Fibroblast of skin of left quadriceps (primary cell): ENCODE measurements around the gene PLPPR5.
"Not testable (repeated sequence)": the region's sequence is repeated elsewhere in the genome, so short reads cannot be mapped to it uniquely, and the experiment has no call there.

ENCODE experiments used
- DNase-seq, 2 experiments: peaks; one replicate each; pipeline ENCODE4 v3.0.0-alpha.2; 2013; ENCODE audit warnings: low read depth in 2 of 2

Gene PLPPR5

DNA sequence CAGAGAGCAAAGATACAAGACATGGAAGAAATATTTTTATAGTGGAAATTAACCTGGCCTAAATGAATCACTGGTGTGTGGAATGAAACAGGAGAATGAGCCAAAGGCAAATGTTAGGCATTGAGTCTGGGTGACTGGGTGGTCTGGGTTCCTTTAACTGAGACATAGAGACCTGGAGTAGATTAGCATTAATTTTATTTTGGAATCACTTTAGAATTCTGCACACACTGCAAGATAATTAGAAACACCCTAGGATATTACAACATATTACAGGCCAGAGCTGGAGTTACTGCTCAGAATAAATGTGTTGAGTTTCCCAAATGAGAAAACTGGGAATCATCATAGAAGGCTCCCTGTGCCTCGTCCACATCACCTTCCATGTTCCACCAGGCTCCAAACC, 85.5 kb downstream of the PLPPR5 start:
- peak; percentile 71 to 79 for DNase-seq

DNA sequence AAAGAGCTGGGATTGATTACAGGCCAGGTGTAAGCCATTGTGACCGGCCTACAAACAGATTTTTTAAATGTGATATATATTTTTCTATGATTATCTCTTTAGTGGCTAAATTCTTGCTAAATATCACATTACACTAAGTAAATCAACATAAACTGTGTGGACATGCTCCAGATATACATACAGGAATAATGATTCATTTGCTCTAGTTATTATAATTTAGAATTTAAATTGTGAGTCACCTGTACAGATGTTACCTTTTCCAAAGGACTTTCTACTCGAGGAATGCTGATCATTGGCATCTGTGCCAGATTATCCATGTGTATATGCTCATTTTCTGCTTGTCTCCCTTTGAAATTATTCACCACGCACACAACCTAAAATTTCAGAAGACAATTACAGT, 90.1 kb downstream of the PLPPR5 start:
- DNase-seq = no peak

DNA sequence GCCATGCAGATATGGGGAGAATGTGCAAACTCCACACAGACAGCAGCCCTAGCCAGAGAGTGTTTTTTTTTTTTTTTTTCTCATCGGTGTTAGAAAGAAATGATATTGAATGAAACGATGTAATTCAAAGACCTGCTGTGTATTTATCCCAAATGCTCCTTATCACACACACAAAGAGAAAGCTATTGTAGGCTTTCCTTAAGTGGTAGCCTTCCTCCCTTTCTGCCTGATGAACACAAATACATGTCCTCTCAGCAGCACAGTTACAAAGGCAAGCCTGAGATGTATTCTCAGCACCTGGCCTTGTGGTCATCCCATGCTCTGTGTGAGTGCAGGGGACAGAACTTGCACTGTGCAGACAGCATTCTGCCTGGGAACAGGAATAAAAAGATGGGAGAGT, 93.8 kb downstream of the PLPPR5 start:
- DNase-seq = no peak

DNA sequence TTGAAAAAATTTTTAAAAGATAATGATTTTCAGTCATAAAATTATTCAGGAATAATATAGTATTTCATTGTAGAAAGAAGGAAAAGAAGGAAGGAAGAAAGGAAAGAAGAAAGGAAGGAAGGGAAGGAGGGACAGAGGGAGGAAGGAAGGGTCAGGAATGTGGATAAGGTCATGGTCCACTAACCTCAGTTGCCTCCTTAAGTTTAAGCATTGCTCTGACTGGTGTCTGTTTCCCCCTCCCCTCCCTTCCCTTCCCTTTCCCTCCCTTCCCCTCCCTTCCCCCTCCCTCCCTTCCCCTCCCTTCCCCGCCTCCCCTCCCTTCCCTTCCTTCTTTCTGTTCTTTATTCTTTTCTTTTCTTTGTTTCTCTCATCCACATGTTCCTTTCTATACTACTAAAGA, 95.7 kb downstream of the PLPPR5 start:
- no peak for DNase-seq

DNA sequence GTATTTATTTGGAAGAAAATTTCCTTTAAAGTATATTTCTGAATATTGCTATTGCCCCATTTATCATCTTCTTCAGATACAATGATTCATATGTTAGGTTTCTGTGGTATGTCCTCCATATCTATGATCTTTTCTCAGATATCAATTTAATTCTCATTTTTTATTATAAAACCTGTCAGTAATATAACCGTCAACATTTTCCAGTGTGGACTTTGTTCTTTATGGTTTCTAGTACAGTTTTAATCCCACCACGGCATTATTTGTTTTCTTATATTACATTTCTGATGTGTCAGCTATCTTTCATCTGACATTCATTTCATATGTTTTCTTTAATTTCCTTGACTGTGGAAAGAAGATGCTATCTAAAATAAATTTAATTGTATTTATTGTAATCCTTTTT, 97.9 kb downstream of the PLPPR5 start:
- DNase-seq = no peak

DNA sequence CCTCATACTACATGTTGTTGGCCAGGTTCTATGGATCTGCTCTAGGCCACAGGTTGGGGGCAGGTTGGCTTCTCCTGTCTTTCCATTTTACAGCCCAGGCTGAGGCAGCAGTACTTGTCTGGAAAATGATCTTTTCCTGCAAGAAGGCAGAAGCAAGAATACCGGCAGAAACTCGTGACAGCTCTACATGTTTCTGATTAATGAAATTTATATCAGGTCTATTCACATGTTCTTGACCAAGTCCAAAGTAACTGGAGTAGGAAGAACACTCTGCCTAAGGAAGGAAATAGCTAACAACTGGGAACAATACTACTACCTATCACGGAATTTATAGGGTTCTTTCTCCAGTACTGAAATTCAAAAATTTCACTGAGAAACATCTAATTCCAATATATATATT, 98.3 kb downstream of the PLPPR5 start:
- no peak for DNase-seq

DNA sequence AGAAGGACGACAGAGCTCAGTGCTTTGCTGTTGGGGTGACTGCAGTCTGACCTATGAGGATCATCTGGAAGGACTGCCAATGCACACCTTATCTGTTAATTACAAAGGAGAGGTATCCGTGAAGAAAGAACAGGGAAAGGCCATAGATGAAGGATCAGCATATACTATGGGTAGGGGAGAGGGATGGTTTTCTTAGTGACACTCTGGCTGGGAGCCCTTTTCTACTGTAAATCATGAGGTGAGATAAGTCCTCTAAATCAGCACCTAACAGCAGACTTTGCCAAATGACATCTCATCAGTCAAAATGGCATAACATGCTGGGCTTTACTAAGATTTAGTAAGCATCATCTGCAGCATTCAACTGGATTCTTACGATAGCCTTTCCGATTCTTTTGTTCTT, 100.0 kb downstream of the PLPPR5 start:
- DNase-seq = no peak

DNA sequence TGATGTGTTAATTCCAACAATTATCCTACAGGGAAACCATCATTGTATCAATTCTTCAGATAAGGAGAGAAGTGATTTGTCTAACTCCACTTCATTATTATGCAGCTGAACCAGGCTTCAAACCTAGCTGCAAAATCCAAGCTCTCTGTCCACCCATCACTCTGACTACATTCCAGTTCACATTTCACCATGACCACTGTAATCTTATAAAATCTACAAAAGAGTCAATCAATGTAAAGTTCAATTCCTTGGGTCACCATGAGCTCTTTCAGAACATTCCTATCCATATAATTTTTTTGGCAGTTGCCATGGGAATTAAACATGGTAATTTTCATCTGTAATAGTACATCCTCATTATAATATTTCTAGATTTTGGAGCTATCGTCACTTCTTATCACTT, 100.9 kb downstream of the PLPPR5 start:
- DNase-seq = no peak

DNA sequence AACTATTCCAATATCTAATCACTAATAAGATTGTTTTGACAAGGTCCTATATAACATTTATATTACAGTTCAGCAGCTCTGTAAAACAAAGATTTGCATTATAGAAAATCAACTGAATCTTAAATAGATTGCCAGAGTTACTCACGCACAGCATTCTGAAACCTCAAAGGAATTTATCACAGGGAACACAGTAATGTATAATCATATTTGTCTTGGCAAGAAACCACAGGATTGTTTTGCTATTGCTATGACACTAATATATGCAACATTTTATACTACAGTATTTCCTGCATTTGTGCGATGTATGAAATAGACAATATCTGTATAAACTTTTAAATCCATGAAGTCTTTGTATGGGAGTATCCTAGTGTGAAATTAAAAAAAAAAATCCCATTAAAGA, 101.4 kb downstream of the PLPPR5 start:
- peak; percentile 74 to 76 for DNase-seq

DNA sequence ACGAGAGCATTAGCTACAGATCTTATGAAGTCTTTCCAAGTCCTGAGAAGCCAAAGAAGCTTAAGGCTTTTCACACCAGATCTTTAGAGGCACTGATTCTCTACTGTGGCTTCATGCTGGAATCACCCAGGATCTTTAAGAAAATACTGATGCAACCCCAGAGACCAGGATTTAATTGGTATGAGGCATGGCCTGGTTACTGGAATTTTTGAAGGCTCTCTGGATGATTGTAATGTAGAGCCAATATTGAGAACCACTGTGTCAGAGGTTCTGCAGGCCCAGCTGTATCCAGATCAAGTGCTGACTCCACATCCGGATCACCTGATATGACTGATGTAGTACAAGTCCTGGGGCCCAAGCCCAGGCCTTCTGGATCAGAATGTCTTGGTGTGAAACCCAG, 105.7 kb downstream of the PLPPR5 start:
- DNase-seq = no peak

DNA sequence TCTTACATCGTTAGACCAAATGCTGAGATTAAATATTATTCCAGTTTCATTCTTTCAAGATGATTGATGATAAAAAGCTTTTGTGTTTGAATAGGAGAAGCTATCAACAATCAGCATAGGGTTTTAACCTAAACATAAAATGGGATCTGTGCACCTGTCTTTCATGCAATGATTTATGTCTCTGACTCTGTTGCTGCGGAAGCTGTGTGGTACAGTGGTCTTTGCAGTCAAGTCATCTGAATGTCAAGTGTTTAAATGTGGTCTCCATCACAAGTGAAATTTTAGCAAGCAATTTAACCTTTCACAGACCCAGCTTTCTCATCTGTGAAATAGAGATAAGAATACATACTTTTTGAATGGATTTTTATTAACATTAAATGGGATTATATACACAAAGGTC, 107.2 kb downstream of the PLPPR5 start:
- DNase-seq = no peak

DNA sequence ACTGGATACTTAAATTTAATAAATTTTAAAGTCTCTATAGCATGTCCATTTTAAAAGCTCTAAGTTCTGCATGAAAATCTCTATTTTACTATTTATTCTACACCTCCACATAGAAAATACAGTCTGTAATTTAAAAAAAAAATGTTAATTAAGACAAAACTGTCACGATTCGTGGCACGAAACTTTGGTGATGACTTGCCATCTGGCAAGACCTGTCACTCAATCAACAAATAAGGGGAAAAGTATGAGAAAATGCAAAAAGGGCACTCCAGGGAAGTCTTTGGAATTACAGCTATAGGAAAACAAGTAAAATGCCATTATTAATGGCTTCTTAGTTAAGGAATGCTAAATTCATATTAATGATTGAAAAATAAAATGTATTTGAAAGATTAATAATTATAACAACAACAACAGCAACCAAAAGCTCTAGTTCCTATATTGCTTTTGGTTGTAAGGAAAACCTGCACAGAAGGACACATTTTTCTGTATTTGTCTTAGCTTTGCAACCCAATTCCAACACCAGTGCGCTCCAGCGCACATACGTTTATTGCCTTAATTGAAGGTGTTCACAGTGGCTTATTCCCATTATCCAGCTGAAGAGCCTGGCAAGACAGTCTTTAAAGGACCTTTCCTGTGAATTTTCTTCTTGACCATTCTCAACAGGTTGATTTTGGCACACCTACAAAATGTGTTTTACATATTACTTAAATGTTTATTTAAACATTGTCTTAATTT, 107.8 kb downstream of the PLPPR5 start:
- DNase-seq = no peak

DNA sequence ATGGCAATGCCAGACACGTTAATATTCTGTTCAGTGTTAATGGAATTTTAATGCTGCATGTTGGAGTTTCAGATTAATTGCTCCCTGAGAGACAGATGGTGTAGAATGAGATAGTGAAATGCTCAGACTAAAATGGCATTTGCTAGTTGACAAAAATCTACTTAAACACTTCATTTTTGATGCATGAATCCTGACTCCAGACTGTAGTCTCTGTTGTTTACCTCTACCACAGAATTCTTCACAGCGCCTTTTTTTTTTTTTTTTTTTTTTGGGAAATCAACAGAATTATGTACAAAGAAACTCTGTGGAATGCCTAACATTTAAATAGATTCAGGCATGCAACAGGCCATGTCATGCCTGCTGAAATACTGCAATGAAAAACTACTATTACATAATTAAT, 111.3 kb downstream of the PLPPR5 start:
- DNase-seq = no peak

DNA sequence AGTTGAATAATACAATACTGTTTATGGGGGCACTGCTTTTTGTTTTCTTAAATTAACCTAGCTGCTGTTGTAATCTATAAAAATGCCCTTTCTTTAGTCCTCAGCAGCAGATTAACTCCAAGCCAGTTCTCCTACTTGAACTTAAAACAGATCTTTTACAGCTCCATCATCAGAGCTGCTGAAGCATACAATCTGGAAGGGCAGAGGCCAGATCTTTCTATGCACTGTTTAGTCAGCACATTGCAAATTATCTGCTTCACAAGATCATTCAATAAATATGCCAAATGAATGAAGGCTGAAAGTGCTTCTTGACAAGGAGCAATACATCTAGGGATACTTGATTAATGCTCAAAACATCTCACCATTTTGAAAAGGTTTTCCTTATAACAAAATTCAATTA, 115.8 kb downstream of the PLPPR5 start:
- DNase-seq = no peak

DNA sequence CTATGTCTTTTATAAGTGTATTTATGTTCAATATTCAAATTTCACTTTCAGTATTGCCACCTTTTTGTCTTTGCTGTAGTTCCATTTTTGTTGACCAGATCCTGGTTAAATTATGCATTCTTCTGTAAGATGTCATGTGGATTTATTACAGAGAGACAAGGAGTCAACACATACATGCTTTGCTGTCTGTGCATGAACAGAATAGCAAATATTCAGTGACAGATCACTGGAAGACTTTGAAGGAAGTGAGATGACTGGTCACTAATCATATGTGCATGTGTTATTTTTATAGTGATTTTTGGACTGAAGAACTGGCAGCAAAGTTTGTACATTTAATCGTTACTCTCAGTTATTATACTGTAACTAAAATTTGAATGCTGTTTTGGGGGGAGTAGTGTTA, 117.2 kb downstream of the PLPPR5 start:
- DNase-seq = no peak

DNA sequence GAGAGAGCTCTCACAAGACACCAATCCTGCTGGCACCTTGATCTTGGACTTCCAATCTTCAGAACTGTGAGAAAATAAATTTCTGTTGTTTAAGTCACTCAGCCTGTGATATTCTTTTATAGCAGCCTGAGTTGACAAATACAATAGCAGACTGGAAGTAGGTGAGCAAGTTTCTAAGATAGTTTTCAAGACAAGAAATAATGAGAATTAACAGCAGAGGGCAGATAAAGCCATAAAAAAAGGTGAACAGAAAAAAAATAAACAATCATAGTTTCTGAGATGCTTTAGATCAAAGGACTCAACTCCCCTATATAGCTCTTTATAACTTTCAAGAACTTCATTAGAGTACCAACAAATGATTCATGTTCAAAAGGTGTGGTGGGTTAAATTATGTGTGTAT, 119.8 kb downstream of the PLPPR5 start:
- no peak for DNase-seq

DNA sequence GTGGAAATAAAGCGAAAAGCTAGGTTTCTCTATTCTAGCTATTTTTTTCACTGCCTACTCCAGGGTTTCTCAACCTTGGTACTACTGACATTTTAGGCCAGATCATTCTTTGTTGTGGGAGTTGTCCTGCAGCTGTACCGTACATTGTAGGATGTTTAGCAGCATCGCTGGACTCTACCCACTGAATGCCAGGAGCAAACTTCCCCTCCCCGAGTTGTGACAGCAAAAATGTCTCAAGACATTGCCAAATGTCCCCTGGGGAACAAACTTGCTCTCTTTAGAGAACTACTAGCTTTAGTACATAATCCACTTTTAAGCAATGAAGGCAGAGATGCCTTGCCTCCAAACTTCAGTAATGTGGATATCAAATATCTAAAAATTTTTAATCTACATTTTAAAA, 122.8 kb downstream of the PLPPR5 start:
- DNase-seq = no peak

DNA sequence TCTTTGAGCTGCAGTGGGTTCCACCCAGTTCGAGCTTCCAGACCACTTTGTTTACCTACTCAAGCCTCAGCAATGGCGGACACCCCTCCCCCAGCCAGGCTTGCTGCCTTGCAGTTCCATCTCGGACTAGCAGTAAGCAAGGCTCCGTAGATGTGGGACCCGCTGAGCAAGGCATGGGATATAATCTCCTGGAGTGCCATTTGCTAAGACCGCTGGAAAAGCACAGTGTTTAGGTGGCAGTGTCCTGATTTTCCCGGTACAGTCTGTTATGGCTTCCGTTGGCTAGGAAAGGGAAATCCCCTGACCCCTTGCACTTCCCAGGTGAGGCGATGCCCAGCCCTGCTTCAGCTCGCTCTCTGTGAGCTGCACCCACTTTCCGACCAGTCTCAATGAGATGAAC, 123.4 kb downstream of the PLPPR5 start:
- not testable (repeated sequence) for DNase-seq

DNA sequence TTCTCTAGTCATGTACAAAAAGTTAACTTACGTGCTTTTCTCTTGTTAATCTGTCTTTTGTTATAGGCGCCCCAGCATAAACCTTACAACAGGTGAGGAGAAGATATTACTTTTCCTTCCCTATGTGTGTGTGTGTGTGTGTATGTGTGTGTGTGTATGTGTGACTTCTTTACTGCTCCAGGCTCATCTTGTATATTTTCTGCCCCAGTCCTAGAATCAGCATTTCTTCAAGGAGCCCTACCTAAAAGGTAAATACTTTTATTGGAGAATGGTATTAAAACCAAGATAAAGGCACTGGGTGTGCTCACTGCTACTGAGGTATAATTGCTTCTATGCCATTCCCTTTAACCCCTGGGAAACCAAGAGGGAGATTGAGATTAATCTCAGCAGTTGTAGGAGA, 129.8 kb downstream of the PLPPR5 start:
- no peak for DNase-seq

DNA sequence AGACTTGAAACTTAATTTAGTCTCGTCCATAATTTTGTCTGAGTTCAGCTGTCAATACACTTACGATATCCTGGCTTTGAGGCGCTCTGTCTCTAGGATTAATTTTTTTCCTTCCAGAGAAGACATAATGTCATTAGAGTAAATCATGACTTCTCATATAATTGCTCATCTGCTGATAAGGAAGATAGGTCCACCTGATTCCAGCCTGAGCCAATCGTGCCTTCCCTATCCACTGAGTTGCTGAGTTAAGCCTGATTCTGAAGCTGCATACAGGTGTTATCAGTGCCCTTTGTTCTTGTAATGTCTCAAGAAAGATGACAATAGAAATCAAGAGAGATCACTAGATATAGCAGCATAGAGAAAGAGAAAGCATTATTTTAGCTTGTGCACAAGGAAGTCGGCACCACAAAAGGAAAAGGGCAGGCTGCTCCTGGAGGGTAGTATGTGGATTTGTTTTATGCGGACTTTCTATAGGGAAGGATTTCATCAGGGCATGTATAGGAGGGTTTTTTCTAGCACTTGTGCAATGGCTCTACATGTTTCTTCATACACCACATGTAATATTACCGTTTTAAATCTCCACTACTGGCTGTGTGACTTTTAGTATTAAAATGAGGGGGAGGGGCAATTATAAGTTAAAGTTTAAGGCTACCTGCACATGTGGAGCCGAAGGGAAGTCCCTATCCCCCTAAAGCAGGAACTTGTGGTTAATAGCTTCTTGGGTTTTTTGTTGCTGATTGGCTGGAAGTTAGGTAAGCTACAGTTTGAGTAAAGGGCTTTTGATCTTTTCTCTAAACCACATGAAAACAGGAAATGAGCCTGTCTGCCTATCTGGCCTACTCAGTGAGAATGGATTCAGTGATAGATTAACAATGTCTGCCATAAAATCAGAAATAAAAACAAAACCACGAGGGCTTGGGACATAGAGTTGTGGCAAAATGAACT, 133.4 kb downstream of the PLPPR5 start:
- no peak for DNase-seq

DNA sequence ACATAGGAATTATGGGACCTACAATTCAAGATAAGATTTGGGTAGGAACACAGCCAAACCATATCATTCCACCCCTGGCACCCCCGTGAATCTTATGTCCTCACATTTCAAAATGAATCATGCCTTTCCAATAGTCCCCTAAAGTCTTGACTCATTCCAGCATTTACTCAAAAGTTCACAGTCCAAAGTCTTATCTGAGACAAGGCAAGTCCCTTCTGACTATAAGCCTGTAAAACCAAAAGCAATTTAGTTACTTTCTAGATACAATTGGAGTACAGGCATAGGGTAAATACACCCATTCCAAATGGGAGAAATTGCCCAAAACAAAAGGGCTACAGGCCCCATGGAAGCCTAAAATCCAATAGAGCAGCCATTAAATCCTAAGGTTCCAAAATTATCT, 138.9 kb downstream of the PLPPR5 start:
- no peak for DNase-seq

DNA sequence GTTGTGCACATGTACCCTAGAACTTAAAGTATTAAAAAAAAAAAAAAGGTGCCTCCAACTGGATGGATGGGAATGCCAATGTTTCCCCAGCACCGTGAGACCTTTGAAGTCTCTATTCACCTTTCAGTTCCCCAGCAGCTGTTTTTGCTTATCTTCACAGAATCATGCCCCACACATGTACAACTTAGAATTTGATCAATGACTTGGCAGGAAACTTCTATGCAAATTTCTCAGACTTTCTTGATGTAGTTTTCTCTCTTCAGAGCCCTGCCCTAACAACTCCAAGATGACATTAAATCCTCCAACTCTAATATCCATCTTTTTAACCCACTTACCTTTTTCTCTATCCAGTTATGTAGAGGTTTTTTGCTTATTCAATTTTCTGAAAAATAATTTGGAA, 144.3 kb downstream of the PLPPR5 start:
- no peak for DNase-seq

DNA sequence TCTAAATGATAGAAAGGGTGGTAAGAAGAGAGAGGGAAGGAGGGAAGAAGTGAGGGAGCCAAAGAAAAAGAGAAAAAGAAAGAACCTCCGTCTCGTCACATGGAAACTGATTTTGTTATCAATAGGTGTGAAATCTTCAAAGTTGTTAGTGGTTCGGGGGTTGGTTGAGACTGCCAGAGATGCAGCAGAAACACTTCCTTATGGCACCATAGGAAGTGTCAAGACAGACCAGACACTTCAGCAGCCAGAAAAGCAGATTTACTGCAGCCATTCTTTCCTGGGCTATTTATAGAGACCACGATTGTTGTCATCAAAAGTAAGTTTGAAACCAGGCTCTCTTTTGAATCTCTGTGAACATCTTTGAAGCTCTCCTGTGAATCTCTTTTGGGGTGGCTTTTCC, 150.5 kb downstream of the PLPPR5 start:
- no peak for DNase-seq
